Activated T-helper 9 cell treated with anti-CD3 and anti-CD28 coated beads, Interleukin-2, amount 50 U/mL, for 16 hours (primary cell): Measurements from ENCODE around the gene MYH3.
A peak's percentile ranks its signal among the peaks of the same experiment; 100 is the strongest.

Experiments
- DNase-seq: peaks from one replicate; pipeline ENCODE4 v3.0.0-alpha.2; 2020; ENCODE audit warnings: low read depth

The MYH3 gene

GRCh38 chr17:10648956-10649355, 8.2 kb downstream of the MYH3 start:
- no peak for DNase-seq

- no peak for DNase-seq
Observed at GRCh38 chr17:10648381-10648780, 8.7 kb downstream of the MYH3 start.

GRCh38 chr17:10646392-10646990, 10.6 kb downstream of the MYH3 start:
- peak; percentile 54 for DNase-seq

GRCh38 chr17:10640475-10640874, 16.6 kb downstream of the MYH3 start:
- no peak for DNase-seq

GRCh38 chr17:10638151-10638550, 19.0 kb downstream of the MYH3 start:
- DNase-seq, result no peak

GRCh38 chr17:10635290-10635689, 21.8 kb downstream of the MYH3 start:
- no peak for DNase-seq

- no peak for DNase-seq
Observed at GRCh38 chr17:10633738-10634379, 23.2 kb downstream of the MYH3 start.

- no peak for DNase-seq
Observed at GRCh38 chr17:10631701-10632100, 25.4 kb downstream of the MYH3 start.

- no peak for DNase-seq
Observed at GRCh38 chr17:10631048-10631700, 25.9 kb downstream of the MYH3 start.

- DNase-seq, result no peak
Observed at GRCh38 chr17:10629706-10630105, 27.4 kb downstream of the MYH3 start.

GRCh38 chr17:10628756-10629155, 28.4 kb downstream of the MYH3 start:
- DNase-seq, result no peak

GRCh38 chr17:10626390-10626789, 30.7 kb downstream of the MYH3 start:
- DNase-seq, result no peak

GRCh38 chr17:10624969-10625368, 32.1 kb downstream of the MYH3 start:
- DNase-seq, result no peak

GRCh38 chr17:10623737-10624338, 33.3 kb downstream of the MYH3 start:
- DNase-seq, result no peak

GRCh38 chr17:10622617-10623485, 34.3 kb downstream of the MYH3 start:
- DNase-seq, result no peak

- no peak for DNase-seq
Observed at GRCh38 chr17:10621397-10621796, 35.7 kb downstream of the MYH3 start.

- no peak for DNase-seq
Observed at GRCh38 chr17:10620823-10621222, 36.3 kb downstream of the MYH3 start.

- DNase-seq, result peak; percentile 23
Observed at GRCh38 chr17:10618202-10618635, 38.9 kb downstream of the MYH3 start.

- no peak for DNase-seq
Observed at GRCh38 chr17:10617120-10617505, 40.0 kb downstream of the MYH3 start.

GRCh38 chr17:10616502-10617119, 40.5 kb downstream of the MYH3 start:
- peak; percentile 47 for DNase-seq

GRCh38 chr17:10614536-10615155, 42.5 kb downstream of the MYH3 start:
- no peak for DNase-seq
